Lung (tissue), 16 donors: ENCODE data around the gene UBE2A. TPM values are rescaled to one million over a fixed set of nuclear protein-coding genes. Genes with fewer than 3 reads are reported as not detected.

Source experiments
- ATAC-seq: fragments of 200-7000 bp; cut with Tn5 transposase; one replicate; pipeline ENCODE4 v1.9.1; 2020; ENCODE audit warnings: moderate number of reproducible peaks; ENCODE audit not compliant: insufficient read depth, low FRiP score
- DNase-seq, 3 donors: peaks; one replicate each; pipeline ENCODE4 v3.0.0-alpha.2; 2013 to 2017
- H3K27ac ChIP-seq, 2 donors: one replicate each; pipeline ENCODE4 v1.5.1; 2013; ENCODE audit warnings: mild to moderate bottlenecking in 2 of 2, moderate library complexity in 2 of 2, control low read depth in 1 of 2, inconsistent platforms in 1 of 2, low read depth in 1 of 2, low read length in 1 of 2
- H3K27me3 ChIP-seq, 3 donors: one replicate each; pipeline ENCODE4 v1.5.1; 2013; ENCODE audit warnings: low read length in 2 of 3; ENCODE audit not compliant: control insufficient read depth in 3 of 3, insufficient read depth in 3 of 3
- H3K36me3 ChIP-seq, 4 donors: one replicate each; pipeline ENCODE4 v1.5.1; 2013; ENCODE audit warnings: low read length in 4 of 4, mild to moderate bottlenecking in 1 of 4, moderate library complexity in 1 of 4; ENCODE audit not compliant: control insufficient read depth in 4 of 4, insufficient read depth in 4 of 4
- H3K4me1 ChIP-seq, 5 donors: one replicate each; pipeline ENCODE4 v1.5.1; 2013; ENCODE audit warnings: low read length in 5 of 5, mild to moderate bottlenecking in 2 of 5, moderate library complexity in 1 of 5; ENCODE audit not compliant: control insufficient read depth in 5 of 5, insufficient read depth in 5 of 5
- H3K4me3 ChIP-seq: one replicate; pipeline ENCODE4 v1.5.1; 2013; ENCODE audit warnings: mild to moderate bottlenecking, control low read depth, moderate library complexity
- H3K9ac ChIP-seq, 2 donors: one replicate each; pipeline ENCODE4 v1.5.1; 2013; ENCODE audit warnings: low read length in 2 of 2, control low read depth in 1 of 2; ENCODE audit not compliant: insufficient read depth in 1 of 2
- H3K9me3 ChIP-seq, 4 donors: one replicate each; pipeline ENCODE4 v1.5.1; 2013; ENCODE audit warnings: low read length in 3 of 4, mild to moderate bottlenecking in 1 of 4, moderate library complexity in 1 of 4; ENCODE audit not compliant: control insufficient read depth in 4 of 4, insufficient read depth in 3 of 4
- CTCF ChIP-seq: IDR thresholded peaks from 2 replicates; pipeline ENCODE4 v1.5.1; 2012; ENCODE audit warnings: mild to moderate bottlenecking; ENCODE audit errors: control extremely low read depth, extremely low read depth
- WGBS, 2 donors: extraction: QIAGEN DNeasy Blood & Tissue Kit; methylation state at CpG; one replicate each; pipeline ENCODE4 v1.1.7; 2013; 5-methylcytosine and 5-hydroxymethylcytosine counted together
- long read RNA-seq, 5 donors: transcript quantifications; one replicate each; lab custom pipeline, GENCODE V29; 2026
- polyA plus RNA-seq, 2 donors: library from polyadenylated mRNA; stranded (reverse); fragments of 200-250 nt; gene quantifications; one replicate each; pipeline ENCODE4 v1.2.1, GENCODE V29; 2013
- total RNA-seq, 2 donors: library from RNA; depleted of rRNA in 1 of 2; stranded (reverse); fragments of >200 nt in 1 of 2; gene quantifications; one replicate each; pipeline ENCODE4 v1.2.1, GENCODE V29; 2014 to 2021
- donor health status: control.
- donor health status: control.
- donor health status: Bipolar disorder and iron deficiency.
- donor health status: healthy.
- donor health status: DM: yes; HTN: yes; CAD: no.

UBE2A gene
- total RNA-seq (10 to 100 TPM; 48.1 to 50.4 TPM), polyA plus RNA-seq (10 to 100 TPM; 44.9 to 47.4 TPM)
- long read RNA-seq, donor 1, transcript UBE2A-208 (2 exons, 600 nt) = minor isoform, 5 of 36 reads
- long read RNA-seq, donor 1, transcript UBE2A-202 (6 exons, 1,874 nt) = major isoform, 9 of 36 reads
- long read RNA-seq, donor 1, partial matches to known transcripts = 6 of 36 reads
- long read RNA-seq, donor 1, other reads (novel, unspliced or antisense) = 0 of 36 reads
- long read RNA-seq, donor 2, partial matches to known transcripts = 0 of 10 reads
- long read RNA-seq, donor 2, other reads (novel, unspliced or antisense) = 0 of 10 reads
- long read RNA-seq, donor 3, transcript UBE2A-202 (6 exons, 1,874 nt) = major isoform, 14 of 35 reads
- long read RNA-seq, donor 3, partial matches to known transcripts = 12 of 35 reads
- long read RNA-seq, donor 3, other reads (novel, unspliced or antisense) = 0 of 35 reads
- long read RNA-seq, donor 4, partial matches to known transcripts = 0 of 18 reads
- long read RNA-seq, donor 4, other reads (novel, unspliced or antisense) = 0 of 18 reads
- long read RNA-seq, donor 5, transcript UBE2A-202 (6 exons, 1,874 nt) = major isoform, 19 of 34 reads
- long read RNA-seq, donor 5, partial matches to known transcripts = 0 of 34 reads
- long read RNA-seq, donor 5, other reads (novel, unspliced or antisense) = 0 of 34 reads

- Histone ChIP-seq H3K9ac (peak within 1 kb of the TSS; percentile 21 to 84), H3K36me3 (peaks cover 0 to 3% (median 0%) of the 10 kb centered on the region in 4 donors), H3K27ac (peak within 1 kb of the TSS; percentile 82 to 93), H3K27me3 (no peaks in the 10 kb centered on the region), H3K4me3 (peak within 1 kb of the TSS; percentile 42), H3K4me1 (peaks cover 0 to 6% (median 3%) of the 10 kb centered on the region in 5 donors), H3K9me3 (no peaks in the 10 kb centered on the region)
- peak; percentile 93 to 96 (median 93) for DNase-seq
- no peak for TF ChIP-seq CTCF
- 1 to 29% methylated on average over 27 to 86 of the region's 86 CpGs for WGBS, 2 donors
- peak; percentile 96 for ATAC-seq
These were observed at the start of gene UBE2A for GRCh38 chrX:119574394-119575266. Gene UBE2A, plus strand, starts transcription at chrX:119574563. Its CDS starts 149 bp downstream, at chrX:119574712.

- Histone ChIP-seq H3K9ac (no peak overlapping the region), H3K4me3 (no peak overlapping the region), H3K4me1 (no peaks in the 10 kb centered on the region), H3K27me3 (no peaks in the 10 kb centered on the region), H3K27ac (no peak overlapping the region), H3K9me3 (no peaks in the 10 kb centered on the region), H3K36me3 (no peaks in the 10 kb centered on the region)
- ATAC-seq (no peak), DNase-seq (peak in 1 of 3 donors; percentile 3)
- WGBS, 2 donors = 77 to 83% methylated on average over 9 of the region's 9 CpGs
- no peak for TF ChIP-seq CTCF
These were observed 44.8 kb upstream of the UBE2A start for GRCh38 chrX:119529345-119530276.

GRCh38 chrX:119537487-119537886 lies 36.9 kb upstream of the UBE2A start:
- H3K27me3 ChIP-seq = no peaks in the 10 kb centered on the region
- ATAC-seq = no peak
- H3K4me1 ChIP-seq = no peaks in the 10 kb centered on the region
- H3K9ac ChIP-seq = no peak overlapping the region
- H3K36me3 ChIP-seq = peaks cover 0 to 7% (median 4%) of the 10 kb centered on the region in 4 donors
- no peaks in the 10 kb centered on the region for H3K9me3 ChIP-seq
- TF ChIP-seq CTCF = no peak
- H3K27ac ChIP-seq = no peak overlapping the region
- no peak overlapping the region for H3K4me3 ChIP-seq
- 58 to 69% methylated on average over 3 of the region's 3 CpGs for WGBS, 2 donors
- no peak for DNase-seq
